GM13976 (cell line): Measurements from ENCODE around the gene ANO2.
"Not testable (repeated sequence)": the region's sequence is repeated elsewhere in the genome, so short reads cannot be mapped to it uniquely, and the experiment has no call there.

Experiments used
- DNase-seq: peaks from one replicate; pipeline ENCODE4 v3.0.0; 2012; ENCODE audit warnings: low spot score
- CTCF ChIP-seq: IDR thresholded peaks from 2 replicates; pipeline ENCODE4 v1.5.1; 2012; ENCODE audit warnings: borderline replicate concordance, mild to moderate bottlenecking; ENCODE audit not compliant: insufficient read depth; ENCODE audit errors: extremely low read depth, missing control alignments, control extremely low read depth
- in situ Hi-C: fragments of 300-500 bp; cut with MboI; formaldehyde crosslinking; loops from one replicate; pipeline ENCODE4 v1.12.0; 2022; ENCODE audit warnings: low sequenced_read_pairs, mixed read lengths, inconsistent platforms; ENCODE audit not compliant: unreplicated experiment

Gene ANO2

GRCh38 chr12:5682581-5682980 is 262.5 kb downstream of the ANO2 start:
- TF ChIP-seq CTCF, result no peak
- no peak for DNase-seq
- in situ Hi-C loops, result no loop called here

- no peak for TF ChIP-seq CTCF
- no peak for DNase-seq
- in situ Hi-C loops, result no loop called here
Measured at GRCh38 chr12:5678176-5678575, 266.9 kb downstream of the ANO2 start.

GRCh38 chr12:5669624-5670023 is 275.4 kb downstream of the ANO2 start:
- in situ Hi-C loops, DNase-seq: not testable (repeated sequence)

DNA sequence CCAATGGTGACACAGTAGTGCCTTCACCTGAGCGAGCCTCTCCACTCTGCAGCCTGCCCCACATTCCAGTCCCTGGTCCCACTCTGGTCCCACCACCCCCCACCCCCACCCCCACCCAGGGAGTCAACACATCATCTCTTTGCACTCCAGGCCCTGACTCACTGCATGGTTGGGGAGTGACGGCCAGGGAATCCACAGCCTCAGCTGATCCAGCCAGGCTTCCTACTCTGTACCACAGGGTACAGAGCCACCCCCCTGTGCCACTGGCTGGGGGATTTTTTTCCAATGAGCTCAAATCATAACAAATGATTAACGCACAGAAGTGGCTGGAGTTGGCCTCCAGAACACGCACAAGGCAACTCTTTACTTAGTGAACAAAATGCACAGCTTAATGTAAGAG is 279.4 kb downstream of the ANO2 start:
- TF ChIP-seq CTCF, result no peak
- no peak for DNase-seq
- in situ Hi-C loops, result no loop called here

- in situ Hi-C loops, result no loop called here
- no peak for TF ChIP-seq CTCF
- no peak for DNase-seq
Measured at GRCh38 chr12:5661811-5662210, 283.2 kb downstream of the ANO2 start.

DNA sequence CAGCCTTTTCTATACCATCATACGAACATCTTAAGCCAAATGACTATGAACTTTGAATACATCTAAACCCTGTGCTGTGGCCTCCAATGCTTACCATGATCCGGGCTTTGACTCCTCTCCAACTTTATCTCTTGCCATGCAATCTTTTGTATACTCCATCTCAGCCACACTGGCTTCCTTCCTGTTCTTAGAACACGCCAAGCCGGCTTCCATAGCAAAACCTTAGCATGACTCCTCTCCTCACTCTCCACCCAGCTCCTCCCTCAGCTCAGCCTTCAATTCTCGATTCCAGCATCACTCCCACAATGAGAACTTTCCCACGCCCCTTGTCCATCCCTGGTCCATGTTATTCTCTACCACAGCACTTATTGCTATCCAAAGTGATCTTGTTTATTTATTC is 284.8 kb downstream of the ANO2 start:
- TF ChIP-seq CTCF, result no peak
- in situ Hi-C loops, result no loop called here
- no peak for DNase-seq

GRCh38 chr12:5658339-5658941 is 286.6 kb downstream of the ANO2 start:
- in situ Hi-C loops, DNase-seq: not testable (repeated sequence)

- in situ Hi-C loops, result no loop called here
- TF ChIP-seq CTCF, result no peak
- no peak for DNase-seq
Measured at GRCh38 chr12:5656836-5657235, 288.2 kb downstream of the ANO2 start.
